HCT116 (cell line): ENCODE data around the gene SRPRA.

Source experiments
- CTCF ChIP-seq, 3 experiments: fragments of 200-600 bp in 1 of 3; sonication (generic) in 1 of 3; IDR thresholded peaks in 2 of 3; conservative IDR thresholded peaks in 1 of 3; 2 replicates each; pipeline ENCODE4 v1.5.1; 2012 to 2017; ENCODE audit warnings: low read depth in 2 of 3, low read length in 2 of 3, antibody characterized with exemption in 1 of 3, borderline replicate concordance in 1 of 3, control low read depth in 1 of 3, mild to moderate bottlenecking in 1 of 3, mixed read lengths in 1 of 3, mixed run types in 1 of 3, moderate library complexity in 1 of 3; ENCODE audit not compliant: insufficient read depth in 1 of 3
- EGR1 ChIP-seq: IDR thresholded peaks from 2 replicates; pipeline ENCODE4 v1.6.1; 2012; ENCODE audit warnings: low read depth
- EZH2 ChIP-seq: fragments of 200-600 bp; sonication (generic); IDR thresholded peaks from 2 replicates; pipeline ENCODE4 v1.6.1; 2017; ENCODE audit warnings: antibody characterized with exemption, mixed run types
- JUND ChIP-seq: IDR thresholded peaks from 2 replicates; pipeline ENCODE4 v1.6.1; 2012
- POLR2A ChIP-seq: IDR thresholded peaks from 2 replicates; pipeline ENCODE4 v1.7.0; 2011; ENCODE audit warnings: borderline replicate concordance; ENCODE audit not compliant: insufficient read depth, insufficient read length; ENCODE audit errors: extremely low read depth
- REST ChIP-seq: IDR thresholded peaks from 2 replicates; pipeline ENCODE4 v1.6.1; 2012; ENCODE audit warnings: low read depth
- SP1 ChIP-seq: IDR thresholded peaks from 2 replicates; pipeline ENCODE4 v1.6.1; 2012; ENCODE audit warnings: low read depth

GRCh38 chr11:126257764-126258163, 10.9 kb downstream of the SRPRA start:
- TF ChIP-seq CTCF (IDR thresholded peaks at IDR 0.05 in 2 of 3, conservative IDR thresholded peaks at IDR 0.05 in 1 of 3; ENCODE audit: borderline replicate concordance in 1 of 3, insufficient read depth in 1 of 3, low read depth in 2 of 3, low read length in 2 of 3) (no peak), JUND (no peak), SP1 (no peak), EZH2 (no peak), REST (no peak), POLR2A (no peak), EGR1 (no peak)
